Activated CD4-positive, alpha-beta T cell treated with anti-CD3 and anti-CD28 coated beads, Interleukin-2, amount 50 U/mL, for 1 hour (primary cell): Measurements from ENCODE around the gene BPHL.
"Not testable (repeated sequence)": the region's sequence is repeated elsewhere in the genome, so short reads cannot be mapped to it uniquely, and the experiment has no call there.

ENCODE experiments used
- DNase-seq: peaks from one replicate; pipeline ENCODE4 v3.0.0-alpha.2; 2020

Gene BPHL

DNA sequence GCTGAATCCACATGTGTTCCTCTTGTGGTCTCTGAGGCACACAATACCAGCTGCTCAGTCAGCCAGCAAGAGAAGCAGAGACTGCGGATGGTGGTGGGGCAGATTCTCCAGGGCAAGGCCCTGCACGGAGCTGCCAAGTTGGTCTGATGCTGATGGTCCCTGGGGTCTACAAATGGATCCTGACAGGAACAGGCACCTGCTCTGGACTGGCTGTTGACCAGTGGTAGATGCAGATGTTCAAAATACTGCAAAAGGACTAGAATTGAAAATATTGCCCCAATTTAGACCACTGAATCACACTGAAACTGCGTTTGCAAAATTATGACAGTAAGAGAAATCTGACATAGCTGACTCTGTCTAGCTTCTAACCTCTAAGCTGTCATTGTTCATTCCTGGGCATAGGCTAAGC, 68.5 kb downstream of the BPHL start:
- no peak for DNase-seq

DNA sequence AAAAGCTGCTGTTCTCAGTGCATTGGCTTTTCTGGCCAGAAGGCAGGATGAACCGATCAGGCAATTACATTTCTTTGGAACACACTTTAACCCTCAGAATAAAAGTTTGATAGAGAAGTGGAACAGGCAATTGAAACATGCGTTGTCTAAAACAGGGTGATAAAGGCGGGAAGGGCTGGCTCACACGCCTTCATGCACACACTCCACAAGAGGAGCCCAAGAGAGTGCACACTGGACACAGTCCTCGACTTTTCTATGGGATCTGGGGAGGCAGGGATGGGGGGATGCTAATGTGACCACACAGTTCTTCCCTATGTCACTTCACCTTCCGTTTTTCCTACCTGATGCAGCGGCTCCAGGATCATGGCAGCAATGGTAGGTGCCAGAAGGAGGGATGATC, 69.8 kb downstream of the BPHL start:
- no peak for DNase-seq

DNA sequence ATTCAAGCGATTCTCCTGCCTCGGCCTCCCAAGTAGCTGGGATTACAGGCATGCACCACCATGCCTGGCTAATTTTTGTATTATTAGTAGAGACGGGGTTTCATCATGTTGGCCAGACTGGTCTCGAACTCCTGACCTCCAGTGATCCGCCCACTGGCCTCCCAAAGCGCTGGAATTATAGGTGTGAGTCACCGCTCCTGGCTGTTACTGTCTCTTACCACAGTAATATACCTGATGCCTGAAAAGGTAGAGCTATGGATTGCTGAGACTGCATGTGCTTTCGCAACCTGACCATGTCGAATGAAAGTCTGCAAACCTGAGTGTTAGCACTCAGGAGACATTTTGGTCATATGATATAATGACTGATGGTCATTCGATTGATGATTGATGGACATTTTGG, 70.7 kb downstream of the BPHL start:
- not testable (repeated sequence) for DNase-seq

DNA sequence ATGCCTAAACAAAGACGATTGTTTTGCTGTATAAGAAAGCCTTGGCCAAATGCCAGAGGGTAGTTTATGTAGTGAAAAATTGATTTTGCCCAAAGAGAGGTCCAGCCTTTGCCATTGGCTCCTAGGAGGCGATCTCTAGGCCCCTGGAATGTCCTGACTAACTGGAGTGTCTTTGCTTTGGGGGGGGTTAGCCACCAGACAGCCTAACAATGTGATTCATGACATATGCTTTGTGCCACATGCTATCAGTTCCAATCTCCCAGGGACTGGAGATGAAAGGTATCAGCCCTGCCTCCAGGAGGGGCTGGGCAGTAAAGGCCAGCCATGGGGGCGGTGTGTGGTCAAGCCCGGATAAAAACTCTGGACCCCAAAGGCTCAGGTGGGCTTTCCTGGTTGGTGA, 71.5 kb downstream of the BPHL start:
- DNase-seq: no peak

DNA sequence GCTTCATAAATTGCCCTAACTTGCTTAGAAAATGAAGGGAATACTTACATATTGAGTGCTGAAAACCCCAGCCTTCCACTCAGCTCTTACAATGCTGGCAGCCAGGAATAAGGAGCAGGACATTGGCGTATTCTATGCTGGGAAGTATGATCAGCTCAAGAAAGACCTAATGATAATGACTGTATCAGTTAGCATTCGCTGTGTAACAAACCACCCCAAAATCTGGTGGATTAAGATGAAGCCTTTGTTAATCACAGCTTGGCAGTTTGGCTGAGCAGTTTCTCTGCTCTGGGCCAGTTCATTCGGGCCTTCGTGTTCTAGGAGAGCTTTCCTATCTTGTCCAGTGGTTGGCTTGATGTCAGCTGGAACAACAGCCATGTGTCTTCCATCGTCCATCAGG, 72.3 kb downstream of the BPHL start:
- DNase-seq: no peak

DNA sequence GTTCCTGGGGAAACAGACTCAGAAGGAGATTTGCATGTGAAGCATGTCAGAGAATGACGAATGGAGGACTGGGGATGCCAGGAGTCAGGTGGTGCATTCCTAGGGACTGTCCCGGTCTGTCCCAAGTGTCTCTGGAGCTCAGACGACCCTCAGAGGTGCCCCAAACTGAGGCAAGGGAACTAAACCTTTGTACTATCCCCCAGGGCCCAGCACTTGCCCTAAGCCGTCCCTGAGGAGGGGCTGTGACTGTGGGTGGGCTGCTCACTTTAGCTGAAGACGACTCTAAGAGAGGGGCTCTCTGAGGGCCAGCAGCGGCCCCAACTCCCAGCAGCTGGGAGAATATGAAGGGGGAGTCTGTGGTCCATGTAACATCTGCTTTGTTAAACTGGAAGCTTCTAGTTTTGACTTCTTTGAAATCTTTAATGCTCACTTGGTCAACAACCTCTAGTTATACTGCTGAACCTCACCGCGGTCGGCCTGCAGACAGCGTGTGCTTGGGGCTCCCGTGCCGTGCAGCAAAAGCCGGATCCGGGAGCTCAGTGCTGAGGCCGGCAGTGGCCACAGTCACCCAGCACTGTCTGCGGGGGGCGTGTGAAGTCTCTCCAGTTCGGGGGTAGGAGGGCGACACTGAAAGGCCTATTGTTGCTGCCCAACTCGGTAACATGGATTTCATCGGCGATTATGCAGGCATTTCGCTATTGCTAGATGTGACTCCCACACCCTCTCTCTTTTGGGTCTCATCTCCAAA, 74.8 kb downstream of the BPHL start:
- DNase-seq: no peak

DNA sequence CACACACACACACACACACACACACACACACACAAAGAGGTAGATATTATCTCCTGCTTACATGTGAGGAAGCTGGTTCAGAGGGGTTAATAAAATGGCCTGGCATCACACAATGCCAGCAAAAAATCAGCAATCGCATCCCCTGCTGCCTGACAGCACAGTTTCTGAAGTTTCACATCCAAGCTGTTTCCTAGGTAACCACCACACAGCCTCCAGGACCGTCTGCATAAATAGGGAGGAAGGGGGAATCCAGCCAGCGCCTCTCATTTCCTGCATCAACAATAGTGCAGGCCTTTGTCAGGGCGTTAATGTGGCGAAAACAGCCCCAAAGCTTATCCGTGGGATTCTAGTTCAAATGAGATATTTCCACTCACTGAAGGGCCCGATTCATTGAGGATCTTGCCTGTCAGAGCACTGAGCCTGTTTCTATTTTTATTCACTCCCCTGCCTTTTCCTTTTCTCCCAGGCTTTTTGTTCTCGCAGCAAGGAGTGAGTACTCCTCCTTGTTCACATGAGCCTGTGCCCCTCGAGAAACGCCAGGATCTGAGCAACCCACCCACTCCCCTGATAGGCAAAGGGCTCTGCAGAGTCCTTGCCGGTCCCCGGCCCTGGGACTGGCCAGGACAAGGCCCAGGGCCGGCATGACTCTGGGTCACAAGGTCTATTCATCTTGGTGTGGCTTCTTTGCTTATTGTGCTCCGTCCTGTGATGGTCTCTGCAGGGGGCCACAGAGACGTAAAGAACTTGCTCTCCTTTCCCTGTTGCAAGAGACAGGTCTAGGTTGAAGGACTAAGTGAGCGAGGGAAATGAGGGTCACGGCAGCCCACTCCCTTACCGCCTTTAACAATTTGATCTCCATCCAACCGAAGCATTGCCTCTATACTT, 76.3 kb downstream of the BPHL start:
- no peak for DNase-seq

DNA sequence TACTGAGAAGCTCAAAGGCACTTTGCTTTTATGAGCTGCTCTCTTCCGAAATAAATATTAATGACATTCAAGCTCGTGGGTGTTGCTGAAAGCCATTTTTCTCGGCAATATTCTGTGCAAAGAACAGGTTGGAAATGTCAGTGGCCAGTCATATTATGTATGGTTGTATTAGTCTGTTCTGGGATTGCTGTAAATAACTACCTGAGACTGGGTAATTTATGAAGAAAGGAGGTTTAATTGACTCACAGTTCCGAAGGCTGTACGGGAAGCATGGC, 76.8 kb downstream of the BPHL start:
- no peak for DNase-seq

DNA sequence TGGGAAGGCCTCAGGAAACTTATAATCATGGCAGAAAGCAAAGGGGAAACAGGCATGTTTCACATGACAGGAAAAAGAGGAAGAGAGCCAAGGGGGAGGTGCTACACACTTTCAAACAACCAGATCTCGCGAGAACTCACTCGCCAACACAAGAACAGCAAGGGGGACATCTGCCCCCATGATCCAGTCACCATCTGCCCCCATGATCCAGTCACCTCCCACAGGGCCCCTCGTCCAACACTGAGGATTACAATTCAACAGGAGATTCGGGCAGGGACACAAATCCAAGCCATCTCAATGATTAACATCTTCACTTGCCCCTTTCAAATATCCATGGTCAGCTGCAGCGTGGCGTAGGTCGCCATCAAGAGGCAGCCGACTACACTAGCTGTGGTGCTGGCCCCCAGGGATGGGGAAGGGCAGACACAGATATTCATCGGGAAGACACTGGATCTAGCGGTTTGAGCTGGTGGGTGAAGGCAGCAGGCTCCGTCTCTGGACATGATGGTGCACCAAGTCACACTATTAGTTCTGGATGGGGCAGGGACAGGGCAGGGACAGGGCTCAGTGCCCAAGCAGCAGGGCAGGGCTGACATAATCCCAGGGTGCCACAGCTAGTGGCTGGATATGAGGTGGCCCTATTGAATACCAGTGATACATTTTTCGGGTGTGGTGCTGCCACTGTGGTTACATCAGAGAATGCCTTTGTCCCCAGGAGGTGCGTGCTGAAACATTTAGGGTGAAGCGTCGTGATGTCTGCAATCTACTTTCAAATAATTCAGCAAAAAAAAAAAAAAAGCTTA, 77.4 kb downstream of the BPHL start:
- DNase-seq: no peak

DNA sequence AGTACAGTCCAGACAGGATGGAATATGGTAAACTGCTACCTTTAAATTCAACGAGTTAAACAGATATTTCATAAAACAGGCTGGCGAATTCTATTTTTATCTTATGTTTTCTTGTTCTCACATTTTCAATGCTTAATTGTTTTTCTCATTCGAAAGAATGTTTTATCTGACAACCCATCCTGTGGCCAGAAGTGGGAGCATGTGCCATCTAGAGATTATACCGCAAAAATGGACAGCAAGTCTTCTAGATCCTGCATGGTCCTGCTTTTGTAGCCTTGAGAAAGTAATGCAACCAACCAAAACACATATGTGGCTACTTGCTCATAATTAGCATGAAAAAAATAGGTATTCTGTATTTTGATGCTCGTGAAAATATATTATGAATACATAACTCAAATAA, 78.3 kb downstream of the BPHL start:
- no peak for DNase-seq

DNA sequence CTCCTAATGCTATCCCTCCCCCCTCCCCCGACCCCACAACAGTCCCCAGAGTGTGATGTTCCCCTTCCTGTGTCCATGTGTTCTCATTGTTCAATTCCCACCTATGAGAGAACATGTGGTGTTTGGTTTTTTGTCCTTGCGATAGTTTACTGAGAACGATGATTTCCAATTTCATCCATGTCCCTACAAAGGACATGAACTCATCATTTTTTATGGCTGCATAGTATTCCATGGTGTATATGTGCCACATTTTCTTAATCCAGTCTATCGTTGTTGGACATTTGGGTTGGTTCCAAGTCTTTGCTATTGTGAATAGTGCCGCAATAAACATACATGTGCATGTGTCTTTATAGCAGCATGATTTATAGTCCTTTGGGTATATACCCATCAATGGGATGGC, 79.2 kb downstream of the BPHL start:
- DNase-seq: not testable (repeated sequence)

DNA sequence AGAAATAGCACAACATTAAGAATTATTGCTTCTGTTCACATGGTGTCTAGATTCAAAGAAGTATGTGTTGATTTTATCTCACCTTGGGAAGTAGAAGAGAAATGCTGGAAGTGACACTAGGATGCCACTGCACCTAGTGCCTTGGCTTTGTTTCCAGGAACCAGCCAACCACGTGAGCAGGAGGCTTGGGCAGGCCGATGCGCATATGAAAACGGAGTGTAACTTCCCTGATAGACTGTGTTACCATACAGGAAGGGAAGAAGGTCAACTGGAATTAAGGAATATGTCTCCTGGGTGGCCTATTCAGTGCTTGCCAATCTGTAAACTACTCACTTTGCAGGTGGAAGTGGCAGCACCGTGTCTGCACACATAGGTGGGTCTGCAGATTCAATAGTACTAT, 80.9 kb downstream of the BPHL start:
- DNase-seq: no peak

DNA sequence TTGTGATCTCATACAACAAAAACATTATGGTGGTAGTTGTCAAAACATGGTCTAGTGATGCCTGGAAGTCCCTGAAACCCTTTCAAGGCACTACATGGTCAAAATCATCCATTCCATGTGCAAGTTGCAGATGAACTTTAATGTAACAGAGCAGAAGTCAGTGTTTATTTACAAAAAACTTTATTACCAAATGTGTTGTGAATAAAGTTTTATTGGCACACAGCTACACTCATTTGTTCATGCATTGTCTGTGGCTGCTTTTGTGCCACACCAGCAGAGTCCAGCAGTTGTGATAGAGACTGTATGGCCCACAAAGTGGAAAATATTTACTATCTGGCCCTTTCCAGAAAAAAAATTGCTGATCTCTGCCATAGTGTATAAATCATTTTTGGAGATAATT, 82.2 kb downstream of the BPHL start:
- no peak for DNase-seq

DNA sequence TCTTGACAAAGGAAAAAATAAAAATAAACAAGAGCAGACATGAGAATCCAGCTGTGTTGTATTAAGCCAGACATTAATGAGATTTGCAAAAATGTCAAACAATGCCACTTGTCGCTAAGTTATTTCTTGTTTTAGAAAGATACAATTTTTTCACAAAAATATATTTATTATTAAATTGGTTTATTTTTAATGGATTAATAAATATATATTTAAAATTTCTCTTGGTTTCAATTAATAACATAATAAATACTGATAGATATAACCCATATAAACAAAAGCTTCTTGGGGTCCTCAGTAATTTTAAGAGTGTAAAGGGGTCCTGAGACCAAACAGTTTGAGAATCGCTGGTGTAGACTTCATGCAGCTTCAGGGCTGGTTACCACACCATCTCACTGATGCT, 82.9 kb downstream of the BPHL start:
- DNase-seq: no peak
